ENCODE measurements around the gene CDK8.

DNA sequence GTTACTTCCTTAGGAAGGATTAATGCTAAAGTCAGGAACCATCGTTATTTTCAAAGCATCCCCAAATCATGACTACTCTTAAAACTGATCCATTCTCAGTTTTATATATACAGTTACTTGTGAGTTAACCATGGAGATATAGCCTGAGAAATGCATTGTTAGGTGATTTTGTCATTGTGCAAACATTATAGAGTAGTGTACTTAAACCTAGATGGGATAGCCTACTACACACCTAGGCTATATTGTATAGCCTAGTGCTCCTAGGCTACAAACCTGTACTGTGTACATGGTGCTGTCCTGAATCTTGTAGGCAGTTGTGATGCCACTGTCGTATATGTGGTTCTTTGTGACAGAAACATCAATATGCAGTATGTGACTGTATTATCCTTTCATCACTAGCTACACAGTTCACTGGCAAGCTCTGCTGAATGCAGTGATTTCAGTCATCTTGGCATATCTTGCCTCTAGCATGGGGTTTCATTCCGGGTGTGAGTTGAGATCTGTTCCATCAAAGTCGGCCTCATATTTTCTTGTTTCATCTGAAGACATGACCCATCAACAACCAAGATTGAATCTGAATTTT is 45.3 kb downstream of the CDK8 start:
- no peak for TF ChIP-seq FOS (IDR thresholded peaks at IDR 0.05; ENCODE audit: borderline replicate concordance, insufficient read depth, low read length)
- TF ChIP-seq, protein P1, sequence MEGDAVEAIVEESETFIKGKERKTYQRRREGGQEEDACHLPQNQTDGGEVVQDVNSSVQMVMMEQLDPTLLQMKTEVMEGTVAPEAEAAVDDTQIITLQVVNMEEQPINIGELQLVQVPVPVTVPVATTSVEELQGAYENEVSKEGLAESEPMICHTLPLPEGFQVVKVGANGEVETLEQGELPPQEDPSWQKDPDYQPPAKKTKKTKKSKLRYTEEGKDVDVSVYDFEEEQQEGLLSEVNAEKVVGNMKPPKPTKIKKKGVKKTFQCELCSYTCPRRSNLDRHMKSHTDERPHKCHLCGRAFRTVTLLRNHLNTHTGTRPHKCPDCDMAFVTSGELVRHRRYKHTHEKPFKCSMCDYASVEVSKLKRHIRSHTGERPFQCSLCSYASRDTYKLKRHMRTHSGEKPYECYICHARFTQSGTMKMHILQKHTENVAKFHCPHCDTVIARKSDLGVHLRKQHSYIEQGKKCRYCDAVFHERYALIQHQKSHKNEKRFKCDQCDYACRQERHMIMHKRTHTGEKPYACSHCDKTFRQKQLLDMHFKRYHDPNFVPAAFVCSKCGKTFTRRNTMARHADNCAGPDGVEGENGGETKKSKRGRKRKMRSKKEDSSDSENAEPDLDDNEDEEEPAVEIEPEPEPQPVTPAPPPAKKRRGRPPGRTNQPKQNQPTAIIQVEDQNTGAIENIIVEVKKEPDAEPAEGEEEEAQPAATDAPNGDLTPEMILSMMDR (IDR thresholded peaks at IDR 0.05; ENCODE audit: extremely low read depth in 1 of 2, insufficient read depth in 1 of 2, low read depth in 1 of 2, low read length in 2 of 2): no peak
- TF ChIP-seq POLR2AphosphoS5 (IDR thresholded peaks at IDR 0.05; ENCODE audit: insufficient read depth, low read depth, low read length): no peak
- TF ChIP-seq, protein P2, sequence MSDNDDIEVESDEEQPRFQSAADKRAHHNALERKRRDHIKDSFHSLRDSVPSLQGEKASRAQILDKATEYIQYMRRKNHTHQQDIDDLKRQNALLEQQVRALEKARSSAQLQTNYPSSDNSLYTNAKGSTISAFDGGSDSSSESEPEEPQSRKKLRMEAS (IDR thresholded peaks at IDR 0.05; ENCODE audit: insufficient read depth, insufficient read length): no peak
- no peak for TF ChIP-seq EZH2 (IDR thresholded peaks at IDR 0.05; ENCODE audit: borderline replicate concordance, low read depth, low read length, severe bottlenecking)
- no peak for TF ChIP-seq MYC (IDR thresholded peaks at IDR 0.05; ENCODE audit: low read depth, low read length)
- TF ChIP-seq POLR2A (IDR thresholded peaks at IDR 0.05; ENCODE audit: low read depth, low read length): no peak
- TF ChIP-seq JUN (IDR thresholded peaks at IDR 0.05; ENCODE audit: borderline replicate concordance, insufficient read depth, insufficient read length, low read depth): no peak
- TF ChIP-seq GATA2 (IDR thresholded peaks at IDR 0.05; ENCODE audit: insufficient read depth, insufficient read length, low read depth, low read length): no peak
